ENCODE data around the gene RC3H2.
A peak's percentile ranks its signal among the peaks of the same experiment; 100 is the strongest.

Gene RC3H2

GRCh38 chr9:122904823-122905710 lies at the start of gene RC3H2:
Gene RC3H2 (minus strand): TSS chr9:122905359. CDS start chr9:122897509, 7,850 bp downstream.
- peak; percentile 100 for DNase-seq

- peak; percentile 52 for DNase-seq
Measured at GRCh38 chr9:122954253-122954691, 49.1 kb upstream of the RC3H2 start.

- DNase-seq, result no peak
Measured at GRCh38 chr9:122951056-122951455, 45.9 kb upstream of the RC3H2 start.

GRCh38 chr9:122950263-122950662 lies 45.1 kb upstream of the RC3H2 start:
- no peak for DNase-seq

DNA sequence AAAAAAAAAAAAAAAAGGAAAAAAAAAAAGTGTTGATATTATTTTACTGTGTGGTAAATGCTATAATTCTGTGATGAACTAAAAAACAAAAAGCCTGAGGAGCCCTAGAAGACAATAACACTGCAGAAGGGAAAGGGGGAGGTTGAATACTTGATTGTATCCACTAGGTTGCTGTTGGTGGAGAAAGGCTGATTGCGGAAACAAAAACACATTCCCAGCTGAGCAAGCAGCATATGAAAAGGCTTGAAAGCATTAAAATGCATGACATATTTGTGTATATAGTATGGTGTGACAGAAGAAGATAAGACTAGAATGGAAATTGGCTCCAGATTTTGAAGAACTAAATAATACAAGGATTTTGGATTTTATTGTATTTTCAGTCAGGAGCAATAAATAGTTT lies 44.5 kb upstream of the RC3H2 start:
- DNase-seq, result no peak

DNA sequence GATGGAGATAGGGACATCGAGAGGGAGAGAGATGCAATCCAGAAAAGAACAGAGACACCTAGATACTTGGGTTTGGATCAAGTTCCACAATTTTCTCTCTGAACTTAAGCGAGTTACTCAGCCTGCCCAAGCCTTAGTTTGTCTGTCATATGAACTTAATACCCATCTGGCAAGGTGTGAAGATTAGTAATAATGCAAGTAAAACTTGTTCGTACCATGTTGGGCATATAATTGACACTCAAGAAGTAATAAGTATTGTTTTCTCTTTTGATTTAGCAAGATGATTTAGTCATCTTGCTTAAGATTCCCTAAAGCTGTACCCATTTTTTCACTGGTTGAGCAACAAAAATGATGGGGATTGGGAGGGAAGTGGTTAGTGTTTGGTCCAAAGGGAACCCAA lies 43.2 kb upstream of the RC3H2 start:
- DNase-seq, result no peak

- DNase-seq, result no peak
Measured at GRCh38 chr9:122946461-122947005, 41.4 kb upstream of the RC3H2 start.

DNA sequence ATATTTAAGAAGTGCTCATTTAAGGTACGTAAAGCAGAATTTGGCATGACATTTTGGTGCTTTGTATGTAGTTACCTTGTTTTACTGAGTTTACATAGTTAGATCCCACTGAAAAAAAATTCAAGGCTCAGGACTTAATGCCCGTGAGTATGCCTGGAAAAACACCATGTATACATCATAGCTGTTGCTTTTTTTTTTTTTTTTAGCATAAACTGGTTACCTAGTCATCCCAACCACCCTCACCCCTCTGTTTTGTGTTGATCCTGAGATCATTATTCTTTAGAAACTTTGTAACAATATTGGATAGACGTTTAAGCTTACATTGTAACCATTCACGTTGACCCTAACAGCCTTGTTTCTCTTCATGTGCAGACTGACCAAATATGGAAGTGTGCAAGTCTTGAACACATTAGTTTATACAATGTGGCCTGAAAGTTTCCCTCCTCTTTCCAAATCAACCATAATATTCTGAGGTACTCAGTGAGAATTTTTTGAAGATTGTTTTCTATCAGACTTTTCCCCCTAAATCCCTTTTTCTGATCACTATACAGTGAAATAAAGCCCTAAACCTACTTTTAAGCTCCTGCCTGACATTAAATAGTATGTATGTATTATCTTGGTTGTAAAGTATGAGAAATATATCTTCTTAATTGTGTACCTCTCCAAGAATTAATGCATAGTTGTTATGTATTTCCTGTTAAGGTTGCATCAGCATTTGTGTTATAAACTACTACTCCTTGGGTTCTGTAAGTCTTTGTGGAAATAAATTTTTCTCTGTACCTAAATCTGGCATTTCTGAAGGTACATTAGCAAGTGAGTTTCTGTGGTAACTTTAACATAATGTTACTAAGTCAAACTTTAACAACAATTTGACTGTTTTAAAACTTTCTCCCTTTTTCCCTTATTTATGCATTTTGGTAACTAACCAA lies 40.1 kb upstream of the RC3H2 start:
- DNase-seq, result no peak

GRCh38 chr9:122941582-122942234 lies 36.5 kb upstream of the RC3H2 start:
- DNase-seq, result peak; percentile 53

DNA sequence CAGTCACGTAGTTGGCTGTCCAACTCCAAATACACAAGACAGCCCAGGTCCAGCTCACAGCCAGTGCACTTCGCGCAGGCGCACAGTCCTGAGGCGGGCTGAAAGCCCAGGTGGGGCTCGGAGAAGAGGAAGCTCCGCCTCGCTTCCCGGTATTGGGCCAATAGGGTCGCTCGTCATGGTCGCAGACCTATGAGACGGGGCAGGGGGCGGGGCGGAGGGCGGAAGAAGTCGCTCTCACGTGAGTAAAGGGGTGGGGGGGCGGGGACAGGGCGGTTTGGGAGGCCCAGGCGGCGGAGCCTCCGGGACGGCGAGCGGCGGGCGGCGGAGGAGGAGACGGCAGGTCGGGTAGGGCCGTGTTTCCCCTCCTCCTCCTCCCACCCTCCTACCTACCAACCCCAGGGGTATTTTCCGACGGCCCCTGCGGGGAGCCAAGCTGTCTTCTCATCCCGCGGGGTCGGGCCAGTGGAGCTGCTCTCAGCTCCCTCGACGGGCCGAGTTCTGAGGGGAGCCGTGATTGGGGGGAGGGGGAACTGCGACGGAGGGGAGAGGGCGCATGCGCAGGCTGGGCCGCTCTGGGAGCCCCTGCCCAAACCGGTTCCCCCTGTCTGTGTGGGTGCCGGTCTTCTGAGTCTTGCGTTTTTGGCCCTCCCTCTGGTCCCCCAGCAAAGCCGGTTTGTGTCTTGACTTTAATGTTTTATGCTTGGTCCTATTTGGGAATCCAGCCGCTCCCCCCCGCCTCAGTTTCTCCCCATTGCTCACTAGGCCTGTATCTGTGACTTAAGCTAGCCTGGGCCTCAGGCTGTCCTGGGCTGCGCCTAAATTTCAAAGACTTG lies 35.8 kb upstream of the RC3H2 start, which contains the start of gene RABGAP1:
RABGAP1 (plus strand) TSS at position 272 of the 833 bp plus-strand sequence. CDS start 16,040 bp downstream, outside the sequence.
- peak; percentile 99 for DNase-seq

- no peak for DNase-seq
Measured at GRCh38 chr9:122940454-122940748, 35.2 kb upstream of the RC3H2 start.

GRCh38 chr9:122939601-122940000 lies 34.4 kb upstream of the RC3H2 start:
- DNase-seq, result no peak

DNA sequence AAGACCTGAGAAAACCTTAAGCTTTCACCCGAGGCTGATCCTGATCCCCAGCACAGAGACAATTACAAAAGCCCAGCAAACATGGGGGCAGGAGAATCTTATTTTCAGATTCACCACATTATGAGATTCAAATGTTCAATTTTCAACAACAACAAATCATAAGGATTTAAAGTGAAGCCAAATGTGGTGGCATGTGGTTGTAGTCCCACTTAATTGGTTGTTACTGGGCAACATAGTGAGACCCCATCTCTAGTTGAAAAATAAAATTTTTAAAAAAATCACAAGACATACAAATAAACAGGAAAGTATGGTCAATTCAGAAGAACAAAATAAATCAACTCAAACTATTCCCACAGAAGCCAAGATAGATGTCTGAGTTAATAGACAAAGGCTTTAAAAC lies 31.7 kb upstream of the RC3H2 start:
- no peak for DNase-seq

GRCh38 chr9:122936464-122936863 lies 31.3 kb upstream of the RC3H2 start:
- no peak for DNase-seq

DNA sequence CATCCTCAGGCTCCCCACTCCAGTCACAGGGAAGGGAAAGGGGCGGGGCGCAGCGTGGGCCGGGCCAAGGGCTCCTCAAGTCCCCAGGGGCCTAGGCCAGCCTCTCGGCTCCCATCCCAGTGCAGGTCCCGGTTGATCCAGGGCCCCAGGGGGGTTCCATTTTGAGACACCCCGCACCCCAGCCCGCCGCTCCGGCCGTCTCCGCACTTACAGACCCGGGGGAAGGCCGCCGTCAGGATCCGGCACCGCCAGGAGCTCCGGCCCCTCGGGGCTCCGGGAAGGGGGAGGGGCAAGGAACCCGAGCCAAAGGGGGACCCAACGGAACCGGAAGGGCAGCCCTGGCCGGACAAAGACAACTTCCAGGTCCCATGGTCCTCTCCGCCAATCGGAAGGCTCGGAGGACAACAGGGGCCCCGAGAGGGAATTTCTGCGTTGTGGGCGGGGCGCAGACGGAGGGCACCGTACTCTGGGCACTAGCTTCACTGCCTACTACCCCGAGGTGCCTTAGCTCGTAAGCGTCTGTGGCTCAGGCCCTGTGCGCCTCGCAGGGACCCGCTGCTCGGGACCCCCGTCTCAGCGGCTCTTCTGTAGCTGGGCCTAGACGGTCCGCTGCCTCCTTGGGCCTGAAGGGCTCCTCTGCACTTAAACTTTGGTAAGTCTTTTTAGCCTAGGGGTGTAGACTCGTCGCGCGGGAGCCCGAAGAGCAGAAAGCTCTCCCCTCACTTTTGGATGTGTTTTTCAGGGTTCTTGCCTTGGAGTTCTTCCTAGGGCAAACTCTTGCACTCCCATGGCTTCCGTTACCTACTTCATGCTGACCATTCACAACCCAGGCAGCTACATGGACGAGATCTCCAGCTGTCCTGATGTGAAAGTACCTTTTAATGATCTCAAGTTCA lies 26.3 kb upstream of the RC3H2 start, which contains the start of gene ZBTB26:
ZBTB26 (minus strand) TSS at position 287 of the 896 bp plus-strand sequence. CDS start 11,578 bp downstream, outside the sequence.
- DNase-seq, result peak; percentile 97

DNA sequence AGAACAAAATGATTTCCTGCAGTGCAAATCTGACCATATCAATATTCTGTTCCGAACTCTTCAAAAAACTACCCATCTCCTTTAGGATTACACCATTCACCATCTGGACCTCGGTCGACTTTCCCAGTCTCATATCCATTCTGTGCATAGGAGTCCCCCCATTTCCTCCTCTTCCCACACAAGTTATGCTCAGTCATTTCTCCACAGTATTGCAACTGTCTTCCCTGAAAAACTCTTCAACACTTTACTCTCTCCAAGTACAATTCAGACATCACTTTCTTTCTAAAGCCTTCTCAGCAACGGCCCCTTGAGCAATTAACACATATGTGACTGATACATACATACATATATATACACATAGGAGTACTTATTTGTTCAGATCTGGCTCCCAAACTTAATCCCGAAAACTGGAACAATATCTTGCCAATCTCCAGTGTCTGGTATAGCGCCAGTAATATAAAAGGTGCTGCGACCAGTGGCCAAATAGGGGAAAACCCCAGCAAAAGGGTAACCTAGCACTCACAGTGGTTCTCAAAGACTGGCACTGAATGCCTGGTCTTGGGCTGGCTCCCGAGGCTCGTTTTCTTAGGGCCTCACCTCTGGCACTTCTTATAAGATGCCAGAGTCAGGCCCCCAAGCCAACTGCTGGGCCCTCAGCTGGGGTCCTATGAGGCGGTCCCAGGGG lies 25.5 kb upstream of the RC3H2 start:
- DNase-seq, result no peak

DNA sequence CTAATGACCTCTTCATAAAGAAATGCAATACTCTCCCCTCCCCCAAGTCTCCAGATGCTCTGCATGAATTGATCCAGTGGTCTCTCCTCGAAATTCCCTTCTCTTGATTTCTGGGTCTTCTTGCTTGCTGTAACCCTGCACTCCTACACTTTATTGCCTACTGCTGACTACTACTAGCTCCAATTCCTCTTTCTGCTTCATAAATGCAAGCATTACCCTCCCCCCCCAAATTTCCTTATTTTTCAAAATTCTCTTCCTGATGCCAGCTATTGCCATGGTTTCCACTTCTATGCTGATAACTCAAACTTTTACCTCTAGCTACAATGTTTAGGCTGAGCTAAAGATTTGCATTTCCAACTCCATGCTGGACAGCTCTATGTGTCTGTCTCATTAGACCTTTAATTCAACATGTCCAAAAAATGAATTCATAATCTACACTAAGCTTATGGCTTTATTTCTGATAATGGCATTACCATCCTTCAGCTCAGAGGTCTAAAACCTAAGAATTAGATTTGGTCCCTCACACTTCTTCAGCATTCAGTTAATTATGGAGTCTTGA lies 24.7 kb upstream of the RC3H2 start:
- no peak for DNase-seq

DNA sequence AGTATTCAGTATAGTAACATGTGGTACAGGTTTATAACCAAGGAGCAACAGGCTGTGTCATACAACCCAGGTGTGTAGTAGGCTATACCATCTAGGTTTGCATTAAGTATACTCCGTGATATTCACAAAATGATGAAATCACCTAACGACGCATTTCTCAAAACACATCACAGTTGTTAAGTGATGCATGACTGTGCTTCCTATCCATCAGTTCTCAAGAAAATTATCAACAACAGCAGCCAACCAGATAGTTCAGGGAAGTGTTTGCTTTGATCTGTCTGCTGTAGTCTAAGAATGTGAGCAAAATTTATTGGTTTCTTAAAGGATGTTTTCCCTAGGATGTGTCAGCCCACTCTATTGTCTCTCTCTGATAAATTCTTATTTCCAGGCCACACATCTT lies 18.8 kb upstream of the RC3H2 start:
- no peak for DNase-seq

- no peak for DNase-seq
Measured at GRCh38 chr9:122922713-122923112, 17.6 kb upstream of the RC3H2 start.

DNA sequence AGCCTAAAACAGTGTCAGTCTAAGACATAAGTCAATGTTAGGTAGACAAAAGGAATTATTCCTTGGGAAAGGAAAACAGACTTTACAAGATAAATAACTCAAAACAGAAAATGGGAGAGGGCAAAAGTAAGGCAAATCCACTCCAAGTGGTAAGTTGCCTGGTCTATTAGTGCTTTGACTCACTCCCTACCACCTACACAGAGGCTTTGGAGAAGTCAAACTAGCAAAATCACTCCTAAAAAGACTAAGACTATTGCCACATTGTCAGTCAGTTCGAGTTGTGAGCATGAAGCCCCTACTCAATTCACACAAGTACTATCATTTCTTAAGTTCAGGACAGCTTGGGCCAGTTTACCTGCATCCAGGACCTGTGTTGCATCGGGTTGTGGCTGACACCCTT lies 13.2 kb upstream of the RC3H2 start:
- DNase-seq, result no peak
